ENCODE measurements around the gene VSX1.

Gene VSX1

GRCh38 chr20:25081065-25081729 is 744 bp downstream of the VSX1 start:
- Histone ChIP-seq H3K36me3 (ENCODE audit: low read depth) (no peaks in the 10 kb centered on the region), H3K27me3 (ENCODE audit: insufficient read depth, poor library complexity, severe bottlenecking) (peaks cover 93% of the 10 kb centered on the region), H3K27ac (ENCODE audit: poor library complexity, severe bottlenecking) (no peak overlapping the region), H3K4me3 (ENCODE audit: severe bottlenecking) (no peak overlapping the region), H3K9me3 (ENCODE audit: severe bottlenecking) (no peaks in the 10 kb centered on the region), H3K4me1 (ENCODE audit: insufficient read depth, poor library complexity, severe bottlenecking) (no peaks in the 10 kb centered on the region)
- peak; percentile 67 for DNase-seq (ENCODE audit: low spot score)
- ATAC-seq (ENCODE audit: low read depth): no peak
- peak; percentile 11 for TF ChIP-seq CTCF (IDR thresholded peaks at IDR 0.05; ENCODE audit: poor library complexity, severe bottlenecking)

- Histone ChIP-seq H3K27me3 (ENCODE audit: insufficient read depth, poor library complexity, severe bottlenecking) (peaks cover 93% of the 10 kb centered on the region), H3K4me1 (ENCODE audit: insufficient read depth, poor library complexity, severe bottlenecking) (no peaks in the 10 kb centered on the region), H3K4me3 (ENCODE audit: severe bottlenecking) (no peak overlapping the region), H3K9me3 (ENCODE audit: severe bottlenecking) (no peaks in the 10 kb centered on the region), H3K27ac (ENCODE audit: poor library complexity, severe bottlenecking) (no peak overlapping the region), H3K36me3 (ENCODE audit: low read depth) (no peaks in the 10 kb centered on the region)
- ATAC-seq (ENCODE audit: low read depth) (no peak), DNase-seq (ENCODE audit: low spot score) (peak; percentile 24)
- no peak for TF ChIP-seq CTCF (IDR thresholded peaks at IDR 0.05; ENCODE audit: poor library complexity, severe bottlenecking)
These were observed 2.8 kb downstream of the VSX1 start for GRCh38 chr20:25079171-25079570.

- ATAC-seq (ENCODE audit: low read depth): no peak
- peaks cover 90% of the 10 kb centered on the region for H3K27me3 ChIP-seq (ENCODE audit: insufficient read depth, poor library complexity, severe bottlenecking)
These were observed 3.3 kb downstream of the VSX1 start for GRCh38 chr20:25078662-25079061.

GRCh38 chr20:25077610-25078169 is 4.3 kb downstream of the VSX1 start:
- H3K4me1 ChIP-seq (ENCODE audit: insufficient read depth, poor library complexity, severe bottlenecking): no peaks in the 10 kb centered on the region
- DNase-seq (ENCODE audit: low spot score) (peak; percentile 55), ATAC-seq (ENCODE audit: low read depth) (peak; percentile 71)
- no peak overlapping the region for H3K4me3 ChIP-seq (ENCODE audit: severe bottlenecking)
- peaks cover 87% of the 10 kb centered on the region for H3K27me3 ChIP-seq (ENCODE audit: insufficient read depth, poor library complexity, severe bottlenecking)
- no peak overlapping the region for H3K27ac ChIP-seq (ENCODE audit: poor library complexity, severe bottlenecking)
- no peaks in the 10 kb centered on the region for H3K36me3 ChIP-seq (ENCODE audit: low read depth)
- TF ChIP-seq CTCF (IDR thresholded peaks at IDR 0.05; ENCODE audit: poor library complexity, severe bottlenecking): no peak
- no peaks in the 10 kb centered on the region for H3K9me3 ChIP-seq (ENCODE audit: severe bottlenecking)

More at GRCh38 chr20:25078662-25079061, 3.3 kb downstream of the VSX1 start:
- H3K4me3 ChIP-seq (ENCODE audit: severe bottlenecking): no peak overlapping the region
- H3K27ac ChIP-seq (ENCODE audit: poor library complexity, severe bottlenecking): no peak overlapping the region
- H3K4me1 ChIP-seq (ENCODE audit: insufficient read depth, poor library complexity, severe bottlenecking): no peaks in the 10 kb centered on the region
- TF ChIP-seq CTCF (IDR thresholded peaks at IDR 0.05; ENCODE audit: poor library complexity, severe bottlenecking): no peak
- peak; percentile 36 for DNase-seq (ENCODE audit: low spot score)
- no peaks in the 10 kb centered on the region for H3K36me3 ChIP-seq (ENCODE audit: low read depth)
- H3K9me3 ChIP-seq (ENCODE audit: severe bottlenecking): no peaks in the 10 kb centered on the region
